Left lung (tissue), 10 donors: ENCODE measurements around the gene SCUBE2. TPM values are rescaled to one million over a fixed set of nuclear protein-coding genes. Genes with fewer than 3 reads are reported as not detected.

ENCODE experiments used
- ATAC-seq: fragments of 200-7000 bp; cut with Tn5 transposase; one replicate; pipeline ENCODE4 v1.9.1; 2020; ENCODE audit warnings: moderate library complexity
- DNase-seq, 4 donors: peaks; one replicate each; pipeline ENCODE4 v3.0.0-alpha.2; 2013 to 2020
- H3K27ac ChIP-seq, 2 donors: fragments of 200-600 bp; sonication (generic) in 1 of 2; one replicate each; pipeline versions ENCODE4 v1.5.0 to v1.8.0; 2020 to 2021
- H3K27me3 ChIP-seq, 2 donors: fragments of 200-600 bp; sonication (generic) in 1 of 2; one replicate each; pipeline versions ENCODE4 v1.5.0 to v1.8.0; 2020 to 2021
- H3K36me3 ChIP-seq, 2 donors: fragments of 200-600 bp; sonication (generic) in 1 of 2; one replicate each; pipeline versions ENCODE4 v1.5.0 to v1.8.0; 2020 to 2021
- H3K4me1 ChIP-seq, 2 donors: fragments of 200-600 bp; one replicate each; pipeline ENCODE4 v1.8.0; 2021
- H3K4me3 ChIP-seq, 2 donors: fragments of 200-600 bp; sonication (generic) in 1 of 2; one replicate each; pipeline versions ENCODE4 v1.5.0 to v1.8.0; 2020 to 2021; ENCODE audit warnings: mild to moderate bottlenecking in 1 of 2
- H3K9me3 ChIP-seq, 2 donors: fragments of 200-600 bp; sonication (generic) in 1 of 2; one replicate each; pipeline versions ENCODE4 v1.5.0 to v1.8.0; 2020 to 2021
- intact Hi-C, 2 donors: fragments of 100-400 bp; cut with DNase I; formaldehyde crosslinking; loops; one replicate each; pipeline versions ENCODE4 v1.11.2 to v1.14.2; 2022
- polyA plus RNA-seq, 6 donors: library from polyadenylated mRNA; unstranded; fragments of 120-200 nt; gene quantifications; one replicate each; pipeline ENCODE4 v1.2.1, GENCODE V29; 2013; ENCODE audit not compliant: insufficient read length in 6 of 6
- total RNA-seq, 2 donors: library from RNA; stranded (reverse); fragmentation: NEBNext Ultra II Directional; extraction: Animal tissue kit (Norgen Biotek cat#: 25700); gene quantifications; one replicate each; pipeline ENCODE4 v1.2.1, GENCODE V29; 2021
- TF ChIP-seq, protein P1 (sequence below), 2 donors: fragments of 200-600 bp; sonication (generic) in 1 of 2; IDR thresholded peaks; one replicate each; pipeline versions ENCODE4 v1.5.0 to v1.8.0; 2021; ENCODE audit warnings: antibody characterized with exemption in 2 of 2
- donor health status: DM: no; HTN: yes; CAD: no.
- donor health status: DM: no; HTN: no; CAD: no.

The SCUBE2 gene
- total and polyA plus RNA-seq, 8 donors, result 2.7 to 55.9 (median 36.0) TPM

DNA sequence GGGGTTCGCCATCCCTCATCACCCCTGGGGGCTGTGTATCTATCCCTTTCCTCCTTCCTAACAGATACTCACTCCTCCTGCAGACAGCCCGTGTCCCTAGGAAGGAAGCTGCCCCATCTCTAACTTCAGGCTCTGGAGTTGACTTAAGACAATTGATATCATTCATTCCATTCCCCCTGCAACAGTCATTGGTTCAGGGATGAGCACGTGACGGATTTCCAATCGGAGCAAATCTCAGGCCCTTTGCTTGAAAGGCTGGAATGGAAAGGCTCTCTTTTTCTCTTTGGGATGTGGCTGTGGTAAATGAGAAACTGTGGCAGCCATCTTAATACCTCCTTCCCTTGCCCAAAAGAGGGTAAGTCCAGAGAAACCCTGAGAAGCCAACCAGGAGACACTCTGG lies 5.0 kb upstream of the SCUBE2 start:
- peaks cover 0 to 5% of the 10 kb centered on the region in 2 donors for H3K4me1 ChIP-seq
- no peak overlapping the region for H3K27ac ChIP-seq
- DNase-seq (no peak), ATAC-seq (no peak)
- TF ChIP-seq, protein P1, sequence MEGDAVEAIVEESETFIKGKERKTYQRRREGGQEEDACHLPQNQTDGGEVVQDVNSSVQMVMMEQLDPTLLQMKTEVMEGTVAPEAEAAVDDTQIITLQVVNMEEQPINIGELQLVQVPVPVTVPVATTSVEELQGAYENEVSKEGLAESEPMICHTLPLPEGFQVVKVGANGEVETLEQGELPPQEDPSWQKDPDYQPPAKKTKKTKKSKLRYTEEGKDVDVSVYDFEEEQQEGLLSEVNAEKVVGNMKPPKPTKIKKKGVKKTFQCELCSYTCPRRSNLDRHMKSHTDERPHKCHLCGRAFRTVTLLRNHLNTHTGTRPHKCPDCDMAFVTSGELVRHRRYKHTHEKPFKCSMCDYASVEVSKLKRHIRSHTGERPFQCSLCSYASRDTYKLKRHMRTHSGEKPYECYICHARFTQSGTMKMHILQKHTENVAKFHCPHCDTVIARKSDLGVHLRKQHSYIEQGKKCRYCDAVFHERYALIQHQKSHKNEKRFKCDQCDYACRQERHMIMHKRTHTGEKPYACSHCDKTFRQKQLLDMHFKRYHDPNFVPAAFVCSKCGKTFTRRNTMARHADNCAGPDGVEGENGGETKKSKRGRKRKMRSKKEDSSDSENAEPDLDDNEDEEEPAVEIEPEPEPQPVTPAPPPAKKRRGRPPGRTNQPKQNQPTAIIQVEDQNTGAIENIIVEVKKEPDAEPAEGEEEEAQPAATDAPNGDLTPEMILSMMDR (IDR thresholded peaks at IDR 0.05), result no peak
- no peaks in the 10 kb centered on the region for H3K9me3 ChIP-seq
- intact Hi-C loops, result no loop called here
- no peaks in the 10 kb centered on the region for H3K36me3 ChIP-seq
- H3K27me3 ChIP-seq, result peaks cover 0 to 22% of the 10 kb centered on the region in 2 donors
- H3K4me3 ChIP-seq, result no peak overlapping the region

DNA sequence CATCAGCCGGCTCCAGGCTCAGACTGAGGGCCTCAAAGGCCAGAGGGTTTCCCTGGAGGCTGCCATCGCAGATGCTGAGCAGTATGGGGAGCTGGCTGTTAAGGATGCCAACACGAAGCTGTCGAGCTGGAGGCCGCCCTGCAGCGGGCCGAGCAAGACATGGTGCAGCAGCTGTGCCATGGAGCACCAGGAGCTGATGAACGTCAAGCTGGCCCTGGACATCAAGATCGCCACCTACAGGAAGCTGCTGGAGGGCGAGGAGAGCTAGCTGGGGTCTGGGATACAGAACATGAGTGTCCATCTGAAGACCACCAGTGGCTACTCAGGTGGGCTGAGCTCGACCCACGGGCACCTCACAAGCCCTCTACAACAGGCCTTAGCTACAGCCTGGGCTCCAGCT lies 4.0 kb upstream of the SCUBE2 start:
- ATAC-seq (no peak), DNase-seq (no peak)
- Histone ChIP-seq H3K4me1 (peaks cover 3 to 13% of the 10 kb centered on the region in 2 donors), H3K4me3 (no peak overlapping the region), H3K27me3 (peaks cover 0 to 32% of the 10 kb centered on the region in 2 donors), H3K36me3 (no peaks in the 10 kb centered on the region), H3K9me3 (no peaks in the 10 kb centered on the region), H3K27ac (no peak overlapping the region)
- intact Hi-C loops, result no loop called here
- TF ChIP-seq, protein P1 (IDR thresholded peaks at IDR 0.05), result no peak

DNA sequence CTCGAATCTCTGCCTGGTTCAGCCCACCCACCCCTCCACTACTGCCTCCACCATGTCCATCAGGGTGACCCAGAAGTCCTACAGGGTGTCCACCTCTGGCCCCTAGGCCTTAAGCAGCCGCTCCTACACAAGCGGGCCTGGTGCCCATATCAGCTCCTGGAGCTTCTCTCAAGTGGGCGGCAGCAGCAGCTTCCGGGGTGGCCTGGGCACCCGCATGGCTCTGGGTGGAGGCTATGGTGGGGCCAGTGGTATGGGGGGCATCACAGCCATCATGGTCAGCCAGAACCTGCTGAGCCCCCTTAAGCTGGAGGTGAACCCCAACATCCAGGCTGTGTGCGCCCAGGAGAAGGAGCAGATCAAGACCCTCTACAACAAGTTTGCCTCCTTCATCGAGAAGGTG lies 3.0 kb upstream of the SCUBE2 start:
- DNase-seq (no peak), ATAC-seq (no peak)
- no peaks in the 10 kb centered on the region for H3K9me3 ChIP-seq
- H3K27me3 ChIP-seq, result peaks cover 0 to 42% of the 10 kb centered on the region in 2 donors
- no peak overlapping the region for H3K4me3 ChIP-seq
- peaks cover 3 to 13% of the 10 kb centered on the region in 2 donors for H3K4me1 ChIP-seq
- H3K27ac ChIP-seq, result no peak overlapping the region
- TF ChIP-seq, protein P1 (IDR thresholded peaks at IDR 0.05), result no peak
- H3K36me3 ChIP-seq, result no peaks in the 10 kb centered on the region
- intact Hi-C loops, result no loop called here

DNA sequence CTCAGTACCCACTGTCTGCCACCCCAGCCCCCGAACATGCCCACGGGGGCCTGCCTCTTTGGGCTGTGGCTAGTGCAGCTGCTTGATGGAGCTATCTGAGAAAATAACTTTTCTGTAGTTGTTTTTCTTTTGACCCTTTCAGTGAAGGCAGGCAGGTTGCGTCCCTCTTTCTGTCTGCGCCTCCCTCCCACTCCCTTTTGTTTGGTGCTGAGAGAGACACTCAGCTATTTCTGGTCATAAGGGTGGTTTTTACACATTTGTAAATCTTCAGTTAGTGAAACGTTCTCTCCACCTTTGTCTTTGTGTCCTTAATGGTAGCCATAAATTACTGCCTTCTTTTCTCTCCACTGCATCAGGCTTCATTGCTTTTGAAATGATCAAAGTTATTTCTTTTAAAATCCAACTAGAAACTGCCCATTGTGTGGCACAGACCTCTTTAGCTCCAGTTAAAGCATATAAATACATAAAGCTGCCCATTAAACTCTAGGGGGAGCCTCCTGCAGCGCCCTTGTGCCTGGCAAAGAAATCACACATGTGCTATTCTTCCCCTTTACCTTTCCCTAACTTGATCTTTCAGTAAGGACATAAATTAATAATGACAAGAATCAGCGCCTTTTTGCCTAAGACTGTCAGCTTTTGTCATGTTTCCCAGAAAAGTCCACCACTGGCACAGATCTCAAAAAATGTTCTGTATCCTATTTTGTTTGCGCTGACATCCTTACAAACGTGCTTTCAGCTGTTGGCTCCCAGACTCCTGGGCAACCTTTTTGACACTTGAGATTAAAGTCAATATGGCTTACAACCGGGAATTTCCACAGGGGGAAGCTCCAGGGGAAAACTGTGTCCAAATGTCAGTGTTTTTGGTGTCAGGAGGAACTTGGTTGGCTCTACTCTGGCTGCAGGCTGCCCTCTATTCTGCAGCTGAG lies 1.7 kb upstream of the SCUBE2 start:
- ATAC-seq (peak; percentile 62), DNase-seq (peak in 1 of 4 donors; percentile 27)
- H3K27me3 ChIP-seq, result peaks cover 0 to 54% of the 10 kb centered on the region in 2 donors
- TF ChIP-seq, protein P1 (IDR thresholded peaks at IDR 0.05), result peak in 1 of 2 donors; percentile 15
- intact Hi-C loops, result no loop called here
- H3K36me3 ChIP-seq, result no peaks in the 10 kb centered on the region
- H3K4me1 ChIP-seq, result peaks cover 3 to 13% of the 10 kb centered on the region in 2 donors
- H3K9me3 ChIP-seq, result no peaks in the 10 kb centered on the region
- H3K27ac ChIP-seq, result no peak overlapping the region
- no peak overlapping the region for H3K4me3 ChIP-seq

DNA sequence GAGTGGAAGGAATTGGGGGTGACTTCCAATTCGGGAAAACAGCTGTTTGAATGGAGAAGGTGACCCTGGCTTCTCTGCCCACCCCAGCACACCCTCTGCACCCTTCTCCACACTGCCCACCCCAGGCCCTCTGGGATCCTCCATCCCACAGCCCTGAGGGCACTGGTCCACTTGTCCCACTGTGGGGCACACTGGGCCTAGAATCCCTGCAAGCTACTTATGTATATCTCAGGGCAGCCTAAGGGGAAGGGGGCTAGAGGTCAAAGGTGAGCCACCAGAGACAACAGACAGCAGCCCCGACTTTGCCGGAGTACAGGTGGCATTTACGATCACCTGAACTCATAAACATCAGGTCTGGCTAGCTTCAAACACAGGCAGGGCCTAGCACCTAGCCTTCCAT lies 673 bp upstream of the SCUBE2 start:
- peaks cover 0 to 54% of the 10 kb centered on the region in 2 donors for H3K27me3 ChIP-seq
- H3K4me3 ChIP-seq, result no peak overlapping the region
- no peak overlapping the region for H3K27ac ChIP-seq
- peaks cover 3 to 13% of the 10 kb centered on the region in 2 donors for H3K4me1 ChIP-seq
- intact Hi-C loops, result no loop called here
- H3K9me3 ChIP-seq, result no peaks in the 10 kb centered on the region
- TF ChIP-seq, protein P1 (IDR thresholded peaks at IDR 0.05), result no peak
- H3K36me3 ChIP-seq, result no peaks in the 10 kb centered on the region
- no peak for DNase-seq
- no peak for ATAC-seq
